Measurements from ENCODE around the gene ADGRL3.

ADGRL3 gene

DNA sequence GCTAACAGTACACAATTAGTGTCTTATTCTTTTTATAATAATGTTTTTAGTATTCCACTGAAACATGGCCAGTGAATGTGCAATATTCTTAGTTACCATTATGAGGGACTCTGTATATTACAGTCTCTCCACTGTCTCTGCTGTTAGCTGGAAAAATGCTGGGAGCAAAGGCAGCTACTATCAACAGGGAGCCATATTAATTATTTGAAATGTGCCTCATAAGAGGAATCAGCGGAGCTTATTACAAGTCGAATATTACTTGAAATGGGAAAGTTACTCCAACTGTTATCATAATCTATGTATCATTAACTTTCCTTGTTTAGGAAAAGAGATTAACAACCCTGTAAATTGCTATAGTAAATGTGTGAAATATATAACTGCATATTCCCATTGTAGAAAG is 612.0 kb downstream of the ADGRL3 start:
- H3K27ac ChIP-seq (ENCODE audit: low read depth, low read length, poor library complexity, severe bottlenecking), result no peak overlapping the region
- no peaks in the 10 kb centered on the region for H4K20me1 ChIP-seq (ENCODE audit: insufficient read depth, low read length)
- no peak overlapping the region for H3K4me2 ChIP-seq (ENCODE audit: low read length)
- no peak overlapping the region for H3K9ac ChIP-seq (ENCODE audit: low read length)
- TF ChIP-seq, protein P1, sequence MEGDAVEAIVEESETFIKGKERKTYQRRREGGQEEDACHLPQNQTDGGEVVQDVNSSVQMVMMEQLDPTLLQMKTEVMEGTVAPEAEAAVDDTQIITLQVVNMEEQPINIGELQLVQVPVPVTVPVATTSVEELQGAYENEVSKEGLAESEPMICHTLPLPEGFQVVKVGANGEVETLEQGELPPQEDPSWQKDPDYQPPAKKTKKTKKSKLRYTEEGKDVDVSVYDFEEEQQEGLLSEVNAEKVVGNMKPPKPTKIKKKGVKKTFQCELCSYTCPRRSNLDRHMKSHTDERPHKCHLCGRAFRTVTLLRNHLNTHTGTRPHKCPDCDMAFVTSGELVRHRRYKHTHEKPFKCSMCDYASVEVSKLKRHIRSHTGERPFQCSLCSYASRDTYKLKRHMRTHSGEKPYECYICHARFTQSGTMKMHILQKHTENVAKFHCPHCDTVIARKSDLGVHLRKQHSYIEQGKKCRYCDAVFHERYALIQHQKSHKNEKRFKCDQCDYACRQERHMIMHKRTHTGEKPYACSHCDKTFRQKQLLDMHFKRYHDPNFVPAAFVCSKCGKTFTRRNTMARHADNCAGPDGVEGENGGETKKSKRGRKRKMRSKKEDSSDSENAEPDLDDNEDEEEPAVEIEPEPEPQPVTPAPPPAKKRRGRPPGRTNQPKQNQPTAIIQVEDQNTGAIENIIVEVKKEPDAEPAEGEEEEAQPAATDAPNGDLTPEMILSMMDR (IDR thresholded peaks at IDR 0.05; ENCODE audit: low read length), result no peak
- TF ChIP-seq EZH2 (IDR thresholded peaks at IDR 0.05; ENCODE audit: borderline replicate concordance, low read length), result no peak
- H3K79me2 ChIP-seq (ENCODE audit: insufficient read depth, low read length), result no peaks in the 10 kb centered on the region
- H3K9me2 ChIP-seq (ENCODE audit: low read depth, low read length), result no peaks in the 10 kb centered on the region
- H3K4me3 ChIP-seq (ENCODE audit: low read depth, low read length, poor library complexity, severe bottlenecking), result no peak overlapping the region
- no peak overlapping the region for H2AFZ ChIP-seq (ENCODE audit: low read length)
- no peaks in the 10 kb centered on the region for H3K4me1 ChIP-seq (ENCODE audit: insufficient read depth, low read length, severe bottlenecking)
- H3F3A ChIP-seq (ENCODE audit: insufficient read depth, low read length), result no peaks in the 10 kb centered on the region
- no peaks in the 10 kb centered on the region for H3K9me3 ChIP-seq (ENCODE audit: low read length)
- H3K36me3 ChIP-seq (ENCODE audit: insufficient read depth, low read length), result no peaks in the 10 kb centered on the region
- H3K27me3 ChIP-seq (ENCODE audit: insufficient read depth, low read length), result no peaks in the 10 kb centered on the region

GRCh38 chr4:61817071-61817470 is 616.9 kb downstream of the ADGRL3 start:
- Histone ChIP-seq H3K4me2 (ENCODE audit: low read length) (no peak overlapping the region), H4K20me1 (ENCODE audit: insufficient read depth, low read length) (no peaks in the 10 kb centered on the region), H3K27me3 (ENCODE audit: insufficient read depth, low read length) (no peaks in the 10 kb centered on the region), H3K9ac (ENCODE audit: low read length) (no peak overlapping the region), H3F3A (ENCODE audit: insufficient read depth, low read length) (no peaks in the 10 kb centered on the region), H3K27ac (ENCODE audit: low read depth, low read length, poor library complexity, severe bottlenecking) (no peak overlapping the region), H3K4me1 (ENCODE audit: insufficient read depth, low read length, severe bottlenecking) (no peaks in the 10 kb centered on the region), H3K36me3 (ENCODE audit: insufficient read depth, low read length) (no peaks in the 10 kb centered on the region), H3K4me3 (ENCODE audit: low read depth, low read length, poor library complexity, severe bottlenecking) (no peak overlapping the region), H3K9me3 (ENCODE audit: low read length) (no peaks in the 10 kb centered on the region), H3K79me2 (ENCODE audit: insufficient read depth, low read length) (no peaks in the 10 kb centered on the region), H3K9me2 (ENCODE audit: low read depth, low read length) (no peaks in the 10 kb centered on the region), H2AFZ (ENCODE audit: low read length) (no peak overlapping the region)
- no peak for TF ChIP-seq EZH2 (IDR thresholded peaks at IDR 0.05; ENCODE audit: borderline replicate concordance, low read length)
- TF ChIP-seq, protein P1 (IDR thresholded peaks at IDR 0.05; ENCODE audit: low read length), result no peak

- no peaks in the 10 kb centered on the region for H3K4me1 ChIP-seq (ENCODE audit: insufficient read depth, low read length, severe bottlenecking)
- no peaks in the 10 kb centered on the region for H3K27me3 ChIP-seq (ENCODE audit: insufficient read depth, low read length)
- H2AFZ ChIP-seq (ENCODE audit: low read length), result no peak overlapping the region
- H3K9ac ChIP-seq (ENCODE audit: low read length), result no peak overlapping the region
- no peak overlapping the region for H3K4me3 ChIP-seq (ENCODE audit: low read depth, low read length, poor library complexity, severe bottlenecking)
- no peak overlapping the region for H3K4me2 ChIP-seq (ENCODE audit: low read length)
- no peaks in the 10 kb centered on the region for H3K9me2 ChIP-seq (ENCODE audit: low read depth, low read length)
- no peaks in the 10 kb centered on the region for H3K36me3 ChIP-seq (ENCODE audit: insufficient read depth, low read length)
- no peaks in the 10 kb centered on the region for H4K20me1 ChIP-seq (ENCODE audit: insufficient read depth, low read length)
- H3F3A ChIP-seq (ENCODE audit: insufficient read depth, low read length), result no peaks in the 10 kb centered on the region
- no peaks in the 10 kb centered on the region for H3K9me3 ChIP-seq (ENCODE audit: low read length)
- no peaks in the 10 kb centered on the region for H3K79me2 ChIP-seq (ENCODE audit: insufficient read depth, low read length)
- H3K27ac ChIP-seq (ENCODE audit: low read depth, low read length, poor library complexity, severe bottlenecking), result no peak overlapping the region
- no peak for TF ChIP-seq EZH2 (IDR thresholded peaks at IDR 0.05; ENCODE audit: borderline replicate concordance, low read length)
- TF ChIP-seq, protein P1 (IDR thresholded peaks at IDR 0.05; ENCODE audit: low read length), result no peak
Observed at GRCh38 chr4:61820136-61820535, 620.0 kb downstream of the ADGRL3 start.

All from OCI-LY1 (cell line).